Measurements from ENCODE around the gene HADHA.

Gene HADHA

GRCh38 chr2:26249625-26250024 is 5.2 kb upstream of the HADHA start:
- Histone ChIP-seq H3K4me2 (no peak overlapping the region), H3K36me3 (peaks cover 2 to 29% (median 6%) of the 10 kb centered on the region in 11 experiments; a peak in 18 of 22 replicates), H3K27ac (no peak overlapping the region), H3K9ac (no peak overlapping the region), H3K27me3 (no peaks in the 10 kb centered on the region), H3K9me3 (replicated peaks in 1 of 11) (no peaks in the 10 kb centered on the region), H4K20me1 (peaks cover 44 to 92% (median 80%) of the 10 kb centered on the region in 11 experiments; a peak in 20 of 22 replicates), H3K4me1 (peaks cover 17 to 22% (median 19%) of the 10 kb centered on the region in 10 experiments), H3K4me3 (no peak overlapping the region)
- no peak for TF ChIP-seq Cebpa-rat (IDR thresholded peaks at IDR 0.05)

GRCh38 chr2:26246818-26247217 is 2.4 kb upstream of the HADHA start:
- H3K9ac ChIP-seq: peak overlapping the region in 7 of 11 experiments; percentile 91 to 98 (median 96); a peak in 6 of 22 replicates

GRCh38 chr2:26245810-26246209 is 1.4 kb upstream of the HADHA start:
- H3K9me3 ChIP-seq (replicated peaks in 1 of 11): no peaks in the 10 kb centered on the region
- H3K27me3 ChIP-seq: no peaks in the 10 kb centered on the region
- peaks cover 19 to 73% (median 54%) of the 10 kb centered on the region in 11 experiments; a peak in 18 of 22 replicates for H4K20me1 ChIP-seq
- H3K4me2 ChIP-seq: peak overlapping the region; percentile 77 to 94 (median 84)
- peaks cover 31 to 49% (median 41%) of the 10 kb centered on the region in 10 experiments for H3K4me1 ChIP-seq
- H3K9ac ChIP-seq: peak overlapping the region; percentile 90 to 98 (median 95)
- H3K4me3 ChIP-seq: peak overlapping the region; percentile 72 to 97 (median 92)
- H3K27ac ChIP-seq: peak overlapping the region in 7 of 11 experiments; percentile 94 to 99 (median 97); a peak in 11 of 22 replicates
- TF ChIP-seq Cebpa-rat (IDR thresholded peaks at IDR 0.05): no peak
- H3K36me3 ChIP-seq: peaks cover 0 to 12% (median 0%) of the 10 kb centered on the region in 11 experiments; a peak in 2 of 22 replicates

More at GRCh38 chr2:26246818-26247217, 2.4 kb upstream of the HADHA start:
- H3K27ac ChIP-seq: no peak overlapping the region
- no peaks in the 10 kb centered on the region for H3K9me3 ChIP-seq (replicated peaks in 1 of 11)
- peaks cover 29 to 74% (median 57%) of the 10 kb centered on the region in 11 experiments; a peak in 20 of 22 replicates for H4K20me1 ChIP-seq
- H3K4me3 ChIP-seq: peak overlapping the region in 4 of 10 experiments; percentile 79 to 97 (median 88); a peak in 4 of 20 replicates
- TF ChIP-seq Cebpa-rat (IDR thresholded peaks at IDR 0.05): no peak
- peak overlapping the region; percentile 77 to 94 (median 84) for H3K4me2 ChIP-seq
- no peaks in the 10 kb centered on the region for H3K27me3 ChIP-seq
- peaks cover 0 to 20% (median 0%) of the 10 kb centered on the region in 11 experiments; a peak in 2 of 22 replicates for H3K36me3 ChIP-seq
- H3K4me1 ChIP-seq: peaks cover 27 to 39% (median 35%) of the 10 kb centered on the region in 10 experiments

DNA sequence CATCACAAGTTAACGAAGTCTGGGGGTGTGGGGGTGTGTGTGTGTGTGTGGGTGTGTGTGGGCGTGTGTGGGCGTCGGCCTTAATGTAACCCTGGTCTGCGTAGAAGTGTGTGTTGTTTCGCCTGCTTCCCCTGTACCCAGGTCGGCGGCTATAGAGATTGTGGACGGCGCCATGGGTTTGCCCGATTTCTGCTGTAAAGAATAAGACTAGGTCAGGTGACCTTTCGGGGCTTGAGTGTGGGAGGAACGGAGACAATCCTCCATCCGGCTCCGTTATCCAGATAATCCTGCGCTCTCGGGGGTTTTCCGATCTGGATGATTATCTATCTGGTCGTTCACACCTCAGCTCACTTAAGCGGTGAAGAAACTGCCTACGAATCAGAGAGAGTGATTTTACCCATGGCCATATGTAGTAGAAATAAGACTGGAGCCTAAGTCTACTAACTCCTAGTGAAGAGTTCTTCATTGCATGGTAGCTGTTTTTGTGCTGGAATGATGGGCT is 850 bp upstream of the HADHA start:
- peaks cover 17 to 73% (median 55%) of the 10 kb centered on the region in 11 experiments; a peak in 20 of 22 replicates for H4K20me1 ChIP-seq
- H3K36me3 ChIP-seq: peaks cover 0 to 12% (median 0%) of the 10 kb centered on the region in 11 experiments; a peak in 5 of 22 replicates
- H3K4me3 ChIP-seq: peak overlapping the region; percentile 72 to 97 (median 92)
- peak overlapping the region; percentile 94 to 99 (median 97) for H3K27ac ChIP-seq
- H3K4me2 ChIP-seq: peak overlapping the region; percentile 77 to 94 (median 84)
- no peaks in the 10 kb centered on the region for H3K27me3 ChIP-seq
- H3K4me1 ChIP-seq: peaks cover 31 to 54% (median 43%) of the 10 kb centered on the region in 10 experiments
- H3K9me3 ChIP-seq (replicated peaks in 1 of 11): no peaks in the 10 kb centered on the region
- H3K9ac ChIP-seq: peak overlapping the region; percentile 90 to 98 (median 95)
- no peak for TF ChIP-seq Cebpa-rat (IDR thresholded peaks at IDR 0.05)

DNA sequence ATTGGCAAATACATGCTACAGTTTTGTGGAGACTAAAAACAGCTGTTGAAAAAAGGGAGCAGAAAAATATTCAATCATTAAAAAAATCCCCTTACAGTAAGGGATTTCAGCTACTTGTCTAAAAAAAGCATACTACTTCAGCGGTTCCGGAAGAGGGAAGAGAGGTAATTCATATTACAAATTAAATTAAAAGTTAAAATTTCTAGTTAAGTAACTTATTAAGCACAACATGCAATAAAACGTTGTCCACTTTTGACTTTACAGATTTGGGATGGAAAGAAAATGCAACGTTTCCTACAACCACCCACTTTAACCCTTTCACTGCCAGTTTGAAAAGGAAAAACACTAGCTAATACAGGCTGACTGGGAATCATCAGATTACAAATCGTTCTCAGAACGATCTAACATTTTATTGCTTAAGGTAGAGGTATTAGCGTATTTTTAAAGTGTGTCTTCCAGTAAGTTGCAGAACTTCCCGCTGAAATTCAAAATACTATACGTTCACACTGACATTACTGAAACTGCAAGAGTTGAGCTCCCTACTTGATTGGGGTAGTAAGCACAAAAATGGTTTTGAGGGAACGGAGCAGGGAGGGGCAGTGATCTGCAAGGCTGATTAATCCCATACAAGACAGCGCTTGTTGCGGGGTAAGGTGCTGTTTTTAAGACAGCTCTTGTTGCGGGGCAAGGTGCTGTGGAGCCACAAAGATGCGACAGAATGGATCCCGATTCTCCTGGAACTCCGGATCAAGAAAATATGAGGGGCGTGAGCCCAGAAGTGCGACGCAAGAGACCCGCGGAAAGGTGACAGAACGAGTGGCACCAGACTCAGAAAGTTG is 743 bp downstream of the HADHA start:
- H3K4me3 ChIP-seq: peak overlapping the region; percentile 72 to 97 (median 92)
- no peak for TF ChIP-seq Cebpa-rat (IDR thresholded peaks at IDR 0.05)
- no peaks in the 10 kb centered on the region for H3K9me3 ChIP-seq (replicated peaks in 1 of 11)
- H3K9ac ChIP-seq: peak overlapping the region; percentile 90 to 98 (median 95)
- H3K4me2 ChIP-seq: peak overlapping the region; percentile 77 to 93 (median 84)
- H3K27me3 ChIP-seq: no peaks in the 10 kb centered on the region
- H3K36me3 ChIP-seq: peaks cover 2 to 20% (median 12%) of the 10 kb centered on the region in 11 experiments; a peak in 21 of 22 replicates
- H3K4me1 ChIP-seq: peaks cover 31 to 65% (median 44%) of the 10 kb centered on the region in 10 experiments
- peak overlapping the region; percentile 94 to 99 (median 97) for H3K27ac ChIP-seq
- peaks cover 16 to 73% (median 56%) of the 10 kb centered on the region in 11 experiments; a peak in 20 of 22 replicates for H4K20me1 ChIP-seq

DNA sequence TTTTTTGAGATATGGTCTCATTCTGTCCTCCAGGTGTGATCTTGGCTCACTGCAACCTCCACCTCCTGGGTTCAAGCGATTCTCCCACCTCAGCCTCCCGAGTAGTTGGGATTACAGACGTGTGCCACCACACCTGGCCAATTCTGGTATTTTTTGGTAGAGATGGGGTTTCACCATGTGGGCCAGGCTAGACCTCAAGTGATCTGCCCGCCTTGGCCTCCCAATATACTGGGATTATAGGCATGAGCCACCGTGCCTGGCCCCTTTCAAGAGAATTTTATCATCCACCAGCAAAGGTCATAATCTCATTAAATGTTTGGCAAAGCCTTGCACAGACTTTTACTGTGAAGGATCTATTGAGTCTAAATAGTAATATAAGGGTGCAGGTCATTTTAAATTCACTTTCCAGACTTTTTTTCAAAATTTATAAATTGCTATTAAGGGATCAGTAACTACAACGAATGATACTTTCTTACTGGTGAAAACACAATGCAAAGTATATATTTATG is 2.5 kb downstream of the HADHA start:
- peaks cover 15 to 68% (median 50%) of the 10 kb centered on the region in 11 experiments; a peak in 20 of 22 replicates for H4K20me1 ChIP-seq
- peak overlapping the region in 3 of 10 experiments; percentile 79 to 96 (median 92); a peak in 4 of 20 replicates for H3K4me3 ChIP-seq
- peak overlapping the region; percentile 25 to 93 (median 84); a peak in 21 of 22 replicates for H3K4me2 ChIP-seq
- no peak for TF ChIP-seq Cebpa-rat (IDR thresholded peaks at IDR 0.05)
- H3K27ac ChIP-seq: no peak overlapping the region
- H3K36me3 ChIP-seq: peaks cover 19 to 37% (median 29%) of the 10 kb centered on the region in 11 experiments
- no peaks in the 10 kb centered on the region for H3K27me3 ChIP-seq
- peaks cover 29 to 63% (median 41%) of the 10 kb centered on the region in 10 experiments for H3K4me1 ChIP-seq
- H3K9ac ChIP-seq: peak overlapping the region in 3 of 11 experiments; percentile 93 to 96 (median 96); a peak in 5 of 22 replicates
- H3K9me3 ChIP-seq (replicated peaks in 1 of 11): no peaks in the 10 kb centered on the region

GRCh38 chr2:26238311-26238958 is 6.0 kb downstream of the HADHA start:
- Histone ChIP-seq H3K9me3 (replicated peaks in 1 of 11) (no peaks in the 10 kb centered on the region), H3K27me3 (no peaks in the 10 kb centered on the region), H3K4me1 (peaks cover 13 to 47% (median 25%) of the 10 kb centered on the region in 10 experiments; a peak in 19 of 20 replicates)

GRCh38 chr2:26237868-26238267 is 6.6 kb downstream of the HADHA start:
- Histone ChIP-seq H3K4me2 (no peak overlapping the region), H4K20me1 (peaks cover 0 to 55% (median 35%) of the 10 kb centered on the region in 11 experiments; a peak in 18 of 22 replicates), H3K27ac (no peak overlapping the region), H3K9ac (no peak overlapping the region), H3K4me1 (peaks cover 9 to 42% (median 21%) of the 10 kb centered on the region in 10 experiments; a peak in 19 of 20 replicates), H3K9me3 (replicated peaks in 1 of 11) (no peaks in the 10 kb centered on the region), H3K36me3 (peaks cover 60 to 78% (median 69%) of the 10 kb centered on the region in 11 experiments), H3K27me3 (no peaks in the 10 kb centered on the region), H3K4me3 (no peak overlapping the region)
- no peak for TF ChIP-seq Cebpa-rat (IDR thresholded peaks at IDR 0.05)

More at GRCh38 chr2:26238311-26238958, 6.0 kb downstream of the HADHA start:
- Histone ChIP-seq H3K36me3 (peaks cover 55 to 73% (median 63%) of the 10 kb centered on the region in 11 experiments), H3K4me3 (no peak overlapping the region), H3K9ac (no peak overlapping the region), H4K20me1 (peaks cover 0 to 52% (median 35%) of the 10 kb centered on the region in 11 experiments; a peak in 18 of 22 replicates), H3K4me2 (no peak overlapping the region), H3K27ac (no peak overlapping the region)
- peak in 4 of 11 experiments; percentile 20 to 50 (median 44); a peak in 2 of 22 replicates for TF ChIP-seq Cebpa-rat (IDR thresholded peaks at IDR 0.05)

Data from BLaER1 treated with 17β-estradiol and CSF1 and Interleukin-3, amounts not matched to agents 10 nM and 100 nM (cell line).